ENCODE results near the gene ROR2.
"Not testable (repeated sequence)": the region's sequence is repeated elsewhere in the genome, so short reads cannot be mapped to it uniquely, and the experiment has no call there.

ROR2 gene

GRCh38 chr9:91541734-91542133, 408.3 kb downstream of the ROR2 start:
- no peak for DNase-seq

- not testable (repeated sequence) for DNase-seq
These were observed 409.5 kb downstream of the ROR2 start for GRCh38 chr9:91540506-91540905.

- no peak for DNase-seq
These were observed 413.8 kb downstream of the ROR2 start for GRCh38 chr9:91536211-91536691.

GRCh38 chr9:91534374-91534773, 415.7 kb downstream of the ROR2 start:
- DNase-seq, result no peak

- DNase-seq, result no peak
These were observed 416.6 kb downstream of the ROR2 start for GRCh38 chr9:91533382-91533781.

- no peak for DNase-seq
These were observed 417.7 kb downstream of the ROR2 start for GRCh38 chr9:91532325-91532724.

- DNase-seq, result no peak
These were observed 419.2 kb downstream of the ROR2 start for GRCh38 chr9:91530829-91531228.

GRCh38 chr9:91522481-91522880, 427.5 kb downstream of the ROR2 start:
- DNase-seq, result no peak

- DNase-seq, result no peak
These were observed 430.3 kb downstream of the ROR2 start for GRCh38 chr9:91519520-91520277.

- no peak for DNase-seq
These were observed 431.6 kb downstream of the ROR2 start for GRCh38 chr9:91518462-91518861.

GRCh38 chr9:91517801-91518200, 432.2 kb downstream of the ROR2 start:
- DNase-seq, result no peak

GRCh38 chr9:91517332-91517731, 432.7 kb downstream of the ROR2 start:
- DNase-seq, result not testable (repeated sequence)

- DNase-seq, result no peak
These were observed 433.3 kb downstream of the ROR2 start for GRCh38 chr9:91516777-91517176.

- no peak for DNase-seq
These were observed 433.9 kb downstream of the ROR2 start for GRCh38 chr9:91516081-91516480.

- DNase-seq, result no peak
These were observed 434.8 kb downstream of the ROR2 start for GRCh38 chr9:91515074-91515687.

All from activated naive CD4-positive, alpha-beta T cell (primary cell).